Fibroblast of lung (primary cell): Measurements from ENCODE around the gene INO80E. TPM values are rescaled to one million over a fixed set of nuclear protein-coding genes. Genes with fewer than 3 reads are reported as not detected.

Experiments
- DNase-seq, 2 donors: peaks; one replicate each; pipeline versions ENCODE4 v3.0.0 to v3.0.0-alpha.2; 2010; ENCODE audit warnings: low read depth in 2 of 2
- H2AFZ ChIP-seq: 2 replicates; pipeline ENCODE4 v1.5.1; 2012; ENCODE audit warnings: low read length, control low read depth, inconsistent platforms
- H3K27ac ChIP-seq: 2 replicates; pipeline ENCODE4 v1.5.1; 2011; ENCODE audit warnings: low read length, control low read depth; ENCODE audit not compliant: insufficient read depth
- H3K27me3 ChIP-seq: 2 replicates; pipeline ENCODE4 v1.5.1; 2011; ENCODE audit warnings: mild to moderate bottlenecking, low read length; ENCODE audit not compliant: control insufficient read depth, insufficient read depth
- H3K36me3 ChIP-seq: 2 replicates; pipeline ENCODE4 v1.5.1; 2011; ENCODE audit warnings: low read length; ENCODE audit not compliant: control insufficient read depth, insufficient read depth
- H3K4me1 ChIP-seq: 2 replicates; pipeline ENCODE4 v1.5.1; 2011; ENCODE audit warnings: low read length; ENCODE audit not compliant: control insufficient read depth, insufficient read depth; ENCODE audit errors: extremely low read depth
- H3K4me2 ChIP-seq: 2 replicates; pipeline ENCODE4 v1.5.1; 2011; ENCODE audit warnings: low read length, control low read depth; ENCODE audit not compliant: insufficient read depth; ENCODE audit errors: extremely low read depth
- H3K4me3 ChIP-seq, 4 experiments: fragments of 200-600 bp in 1 of 4; sonication (generic) in 1 of 4; replicated peaks in 1 of 4; 2 replicates each; pipeline ENCODE4 v1.5.1; 2011 to 2016; ENCODE audit warnings: low read length in 4 of 4, low read depth in 3 of 4, mild to moderate bottlenecking in 3 of 4, control low read depth in 2 of 4, inconsistent platforms in 1 of 4, mixed read lengths in 1 of 4; ENCODE audit not compliant: insufficient read depth in 1 of 4; ENCODE audit errors: control extremely low read depth in 1 of 4
- H3K79me2 ChIP-seq: 2 replicates; pipeline ENCODE4 v1.5.1; 2012; ENCODE audit warnings: mild to moderate bottlenecking, low read length, inconsistent platforms; ENCODE audit not compliant: control insufficient read depth, insufficient read depth
- H3K9ac ChIP-seq: 2 replicates; pipeline ENCODE4 v1.5.1; 2011; ENCODE audit warnings: mild to moderate bottlenecking, low read length, control low read depth; ENCODE audit not compliant: insufficient read depth
- H3K9me3 ChIP-seq: 2 replicates; pipeline ENCODE4 v1.5.1; 2012; ENCODE audit warnings: low read depth, low read length; ENCODE audit not compliant: control insufficient read depth, insufficient read depth
- H4K20me1 ChIP-seq: 2 replicates; pipeline ENCODE4 v1.5.1; 2011; ENCODE audit warnings: low read length; ENCODE audit not compliant: control insufficient read depth, insufficient read depth; ENCODE audit errors: extremely low read depth
- EZH2 ChIP-seq: IDR thresholded peaks from 2 replicates; pipeline ENCODE4 v1.5.1; 2012; ENCODE audit warnings: low read length, control low read depth, mild to moderate bottlenecking; ENCODE audit errors: missing control alignments
- polyA plus RNA-seq, 2 donors: library from polyadenylated mRNA; depleted of rRNA in 1 of 2; stranded (reverse) in 1 of 2; unstranded in 1 of 2; fragments of >200 nt; gene quantifications; 2 replicates each; pipeline ENCODE4 v1.2.1, GENCODE V29; 2011 to 2012; ENCODE audit warnings: missing spikeins in 1 of 2
- total RNA-seq: library from RNA; depleted of rRNA; stranded (reverse); fragments of >200 nt; gene quantifications from 2 replicates; pipeline ENCODE4 v1.2.1, GENCODE V29; 2014
- TF ChIP-seq, protein P1 (sequence below), 2 donors: IDR thresholded peaks in 1 of 2; conservative IDR thresholded peaks in 1 of 2; 1 replicate in 1 of 2; 2 replicates in 1 of 2; pipeline ENCODE4 v1.5.1; 2011 to 2012; ENCODE audit warnings: low read length in 2 of 2, control low read depth in 1 of 2, inconsistent platforms in 1 of 2, low read depth in 1 of 2, mild to moderate bottlenecking in 1 of 2

INO80E gene
- total and polyA plus RNA-seq, 2 donors (not counting 1 experiment from before 2014, with no cell fraction given): 16.3 to 21.9 TPM

DNA sequence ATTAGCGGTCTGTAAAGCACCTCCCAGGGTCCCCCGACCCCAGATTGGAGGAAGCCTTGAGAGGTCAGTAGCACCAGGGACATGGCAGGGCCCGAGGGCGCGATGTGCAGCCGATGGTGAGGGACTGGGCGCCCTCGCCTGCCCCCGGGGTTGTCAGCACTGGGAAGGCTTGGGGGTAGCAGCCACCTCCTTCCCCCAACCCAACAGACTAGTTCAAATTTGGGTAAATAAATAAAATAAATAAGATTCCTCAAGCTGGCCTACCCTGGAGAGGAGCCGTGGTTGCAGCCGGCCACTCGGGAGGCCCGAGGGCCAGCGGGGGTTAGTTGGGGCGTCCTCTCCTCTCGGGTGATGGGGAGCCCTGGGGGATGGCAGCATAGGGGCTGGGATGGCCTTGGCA lies 28.4 kb downstream of the INO80E start:
- no peak for DNase-seq
- Histone ChIP-seq H3K27me3 (peaks cover 25% of the 10 kb centered on the region), H3K79me2 (no peaks in the 10 kb centered on the region), H3K4me1 (no peaks in the 10 kb centered on the region), H3K9ac (no peak overlapping the region), H3K4me3 (no peak overlapping the region), H3K4me2 (no peak overlapping the region), H3K36me3 (no peaks in the 10 kb centered on the region), H3K9me3 (no peaks in the 10 kb centered on the region), H4K20me1 (no peaks in the 10 kb centered on the region), H2AFZ (no peak overlapping the region), H3K27ac (no peak overlapping the region)
- TF ChIP-seq, protein P1, sequence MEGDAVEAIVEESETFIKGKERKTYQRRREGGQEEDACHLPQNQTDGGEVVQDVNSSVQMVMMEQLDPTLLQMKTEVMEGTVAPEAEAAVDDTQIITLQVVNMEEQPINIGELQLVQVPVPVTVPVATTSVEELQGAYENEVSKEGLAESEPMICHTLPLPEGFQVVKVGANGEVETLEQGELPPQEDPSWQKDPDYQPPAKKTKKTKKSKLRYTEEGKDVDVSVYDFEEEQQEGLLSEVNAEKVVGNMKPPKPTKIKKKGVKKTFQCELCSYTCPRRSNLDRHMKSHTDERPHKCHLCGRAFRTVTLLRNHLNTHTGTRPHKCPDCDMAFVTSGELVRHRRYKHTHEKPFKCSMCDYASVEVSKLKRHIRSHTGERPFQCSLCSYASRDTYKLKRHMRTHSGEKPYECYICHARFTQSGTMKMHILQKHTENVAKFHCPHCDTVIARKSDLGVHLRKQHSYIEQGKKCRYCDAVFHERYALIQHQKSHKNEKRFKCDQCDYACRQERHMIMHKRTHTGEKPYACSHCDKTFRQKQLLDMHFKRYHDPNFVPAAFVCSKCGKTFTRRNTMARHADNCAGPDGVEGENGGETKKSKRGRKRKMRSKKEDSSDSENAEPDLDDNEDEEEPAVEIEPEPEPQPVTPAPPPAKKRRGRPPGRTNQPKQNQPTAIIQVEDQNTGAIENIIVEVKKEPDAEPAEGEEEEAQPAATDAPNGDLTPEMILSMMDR (conservative IDR thresholded peaks at IDR 0.05 in 1 of 2, IDR thresholded peaks at IDR 0.05 in 1 of 2; ENCODE audit: low read depth in 1 of 2, low read length in 2 of 2): no peak
- TF ChIP-seq EZH2: no peak

DNA sequence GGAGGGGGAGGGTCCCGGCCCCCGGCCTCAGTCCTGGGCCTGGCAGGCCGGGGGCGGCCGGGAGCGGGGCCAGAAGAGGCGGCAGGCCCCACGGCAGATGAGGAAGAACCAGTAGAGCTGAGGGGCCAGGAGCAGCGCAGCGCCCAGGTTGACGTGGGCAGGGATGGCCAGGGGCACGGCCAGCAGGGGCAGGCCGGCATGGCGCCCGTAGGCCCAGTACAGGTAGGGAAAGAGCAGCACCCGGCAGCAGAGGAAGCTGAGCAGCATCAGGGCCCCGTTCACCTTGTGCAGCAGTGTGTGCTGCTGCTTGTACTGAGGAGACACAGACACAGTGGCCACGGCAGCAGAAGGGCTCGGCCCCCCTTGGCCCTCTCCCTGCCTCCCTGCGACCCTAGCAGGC lies 29.1 kb downstream of the INO80E start:
- Histone ChIP-seq H3K4me1 (no peaks in the 10 kb centered on the region), H3K27me3 (peaks cover 32% of the 10 kb centered on the region), H4K20me1 (no peaks in the 10 kb centered on the region), H3K4me3 (no peak overlapping the region), H3K4me2 (no peak overlapping the region), H3K36me3 (no peaks in the 10 kb centered on the region), H3K9me3 (no peaks in the 10 kb centered on the region), H3K27ac (no peak overlapping the region), H3K79me2 (no peaks in the 10 kb centered on the region), H2AFZ (no peak overlapping the region), H3K9ac (no peak overlapping the region)
- TF ChIP-seq, protein P1 (conservative IDR thresholded peaks at IDR 0.05 in 1 of 2, IDR thresholded peaks at IDR 0.05 in 1 of 2; ENCODE audit: low read depth in 1 of 2, low read length in 2 of 2): no peak
- TF ChIP-seq EZH2: no peak
- DNase-seq: no peak

DNA sequence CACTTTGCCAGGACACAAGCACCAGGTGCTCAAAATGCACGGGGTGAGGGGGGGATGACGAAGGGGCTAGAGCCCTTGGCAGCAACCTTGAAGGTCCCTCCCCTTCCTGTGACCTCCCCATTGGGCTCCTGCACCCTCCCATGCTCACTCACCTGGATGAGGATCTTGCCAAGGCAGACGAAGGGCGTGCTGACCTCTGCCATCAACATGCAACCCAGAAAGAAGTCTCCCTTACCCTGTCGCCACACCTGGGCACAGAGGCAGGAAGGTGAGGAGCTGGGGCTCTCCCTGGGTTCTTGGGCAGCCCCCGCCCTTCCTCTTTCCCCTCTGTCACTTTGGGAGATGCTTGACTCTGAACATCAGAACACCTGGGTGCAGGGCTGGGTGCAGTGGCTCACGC lies 29.5 kb downstream of the INO80E start:
- TF ChIP-seq EZH2: no peak
- TF ChIP-seq, protein P1 (conservative IDR thresholded peaks at IDR 0.05 in 1 of 2, IDR thresholded peaks at IDR 0.05 in 1 of 2; ENCODE audit: low read depth in 1 of 2, low read length in 2 of 2): no peak
- no peak for DNase-seq
- H3K4me3 ChIP-seq: no peak overlapping the region
- H3K4me1 ChIP-seq: no peaks in the 10 kb centered on the region
- no peaks in the 10 kb centered on the region for H3K79me2 ChIP-seq
- no peak overlapping the region for H3K27ac ChIP-seq
- no peaks in the 10 kb centered on the region for H4K20me1 ChIP-seq
- H3K27me3 ChIP-seq: peaks cover 33% of the 10 kb centered on the region
- H3K4me2 ChIP-seq: no peak overlapping the region
- no peak overlapping the region for H3K9ac ChIP-seq
- no peaks in the 10 kb centered on the region for H3K36me3 ChIP-seq
- no peak overlapping the region for H2AFZ ChIP-seq
- no peaks in the 10 kb centered on the region for H3K9me3 ChIP-seq
